ENCODE results near the gene CLIP2.
"Not testable (repeated sequence)": the region's sequence is repeated elsewhere in the genome, so short reads cannot be mapped to it uniquely, and the experiment has no call there.

The CLIP2 gene

DNA sequence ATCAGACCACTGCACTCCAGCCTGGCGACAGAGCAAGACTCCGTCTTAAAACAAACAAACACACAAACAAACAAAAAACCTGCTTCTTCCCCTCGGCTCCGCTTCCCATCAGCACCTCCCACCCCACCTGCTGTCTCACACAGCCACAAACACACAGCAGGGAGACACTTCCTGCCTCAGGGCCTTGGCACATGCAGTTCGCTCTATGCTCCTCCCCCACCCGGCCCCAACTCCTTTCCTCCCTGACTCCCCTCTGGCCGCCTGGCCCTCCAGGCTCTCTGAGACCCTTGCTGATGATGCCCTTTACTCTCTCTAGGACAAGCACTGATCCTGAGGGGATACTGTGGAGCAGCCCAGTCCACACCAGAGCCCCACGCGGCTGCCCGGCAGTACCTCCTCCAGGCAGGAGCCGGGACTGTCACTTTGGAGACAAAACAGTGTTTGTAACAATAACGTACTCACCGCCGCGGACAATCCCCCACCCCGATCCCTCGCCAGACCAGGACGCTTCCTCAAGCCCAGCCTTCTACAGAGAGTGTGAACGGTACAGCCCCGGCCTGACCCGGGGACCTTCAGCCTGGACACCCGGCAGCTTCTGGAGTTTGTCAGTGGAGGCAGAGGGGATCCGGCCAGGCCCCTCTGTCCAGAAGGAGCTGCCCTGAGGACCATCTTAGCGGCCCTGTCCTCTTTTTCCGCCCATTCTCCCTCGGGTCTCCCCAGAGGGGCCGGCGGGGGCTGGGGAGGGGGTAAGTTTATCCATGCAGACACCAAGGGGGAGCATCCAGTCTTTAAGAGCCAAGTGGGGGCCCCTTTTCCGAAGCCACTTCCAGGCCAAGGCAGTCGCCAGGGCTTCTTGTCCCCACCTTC, 114.5 kb downstream of the CLIP2 start:
- DNase-seq (ENCODE audit: low read depth), result no peak

- no peak for DNase-seq (ENCODE audit: low read depth)
Measured at GRCh38 chr7:74404388-74404700, 115.1 kb downstream of the CLIP2 start.

DNA sequence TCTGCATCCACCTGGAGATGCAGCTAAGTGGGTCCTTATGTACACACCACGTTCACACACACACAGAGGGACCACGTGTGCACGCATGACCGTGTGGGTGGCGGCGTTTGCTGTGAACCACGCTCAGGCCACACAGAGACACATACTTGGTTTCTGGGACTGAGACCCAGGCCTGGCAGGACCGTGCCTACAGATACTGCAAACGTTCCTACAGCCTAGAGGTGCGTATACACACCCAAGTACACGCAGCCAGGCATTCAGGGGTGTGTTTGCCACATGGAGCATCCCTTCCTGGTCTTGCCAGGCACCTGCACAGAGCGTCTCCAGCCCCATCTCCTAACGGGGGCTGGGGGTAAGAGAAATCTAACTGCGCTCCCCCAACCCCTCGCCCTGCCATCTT, 115.5 kb downstream of the CLIP2 start:
- DNase-seq (ENCODE audit: low read depth), result no peak

DNA sequence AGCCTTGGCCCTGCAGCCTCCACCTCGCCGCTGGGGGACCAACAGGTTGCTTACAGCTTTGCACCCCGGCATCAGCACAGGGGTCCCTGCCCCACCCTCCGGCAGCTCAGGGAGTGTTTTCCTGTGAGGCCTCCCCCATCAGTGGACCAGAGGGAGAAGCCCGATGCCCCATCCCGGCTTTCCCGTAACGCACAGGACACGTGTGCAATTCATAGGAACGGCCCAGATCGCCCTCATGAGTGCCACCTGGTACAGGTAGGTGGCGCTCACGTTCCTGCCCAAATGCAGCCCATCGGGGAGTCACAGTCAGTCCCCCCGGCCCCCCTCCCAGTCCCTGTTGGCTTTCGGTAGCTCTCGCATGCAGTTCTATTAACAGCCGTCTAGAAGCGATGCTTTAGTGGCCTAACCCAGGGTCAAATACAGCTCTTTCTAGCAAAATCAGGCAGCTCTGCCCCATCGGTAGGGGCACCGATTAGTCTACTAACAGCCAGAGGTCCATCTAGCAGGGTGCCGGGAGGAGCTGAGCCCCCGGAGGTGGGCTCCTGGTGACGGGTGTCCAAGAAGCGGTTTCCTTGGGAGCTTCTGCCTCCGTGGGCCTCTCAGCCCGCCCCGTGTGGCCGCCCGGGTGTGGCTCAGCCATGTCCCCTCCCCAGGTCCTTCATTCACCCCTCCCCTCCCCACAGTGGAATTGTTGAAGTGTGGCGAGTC, 116.1 kb downstream of the CLIP2 start:
- no peak for DNase-seq (ENCODE audit: low read depth)

DNA sequence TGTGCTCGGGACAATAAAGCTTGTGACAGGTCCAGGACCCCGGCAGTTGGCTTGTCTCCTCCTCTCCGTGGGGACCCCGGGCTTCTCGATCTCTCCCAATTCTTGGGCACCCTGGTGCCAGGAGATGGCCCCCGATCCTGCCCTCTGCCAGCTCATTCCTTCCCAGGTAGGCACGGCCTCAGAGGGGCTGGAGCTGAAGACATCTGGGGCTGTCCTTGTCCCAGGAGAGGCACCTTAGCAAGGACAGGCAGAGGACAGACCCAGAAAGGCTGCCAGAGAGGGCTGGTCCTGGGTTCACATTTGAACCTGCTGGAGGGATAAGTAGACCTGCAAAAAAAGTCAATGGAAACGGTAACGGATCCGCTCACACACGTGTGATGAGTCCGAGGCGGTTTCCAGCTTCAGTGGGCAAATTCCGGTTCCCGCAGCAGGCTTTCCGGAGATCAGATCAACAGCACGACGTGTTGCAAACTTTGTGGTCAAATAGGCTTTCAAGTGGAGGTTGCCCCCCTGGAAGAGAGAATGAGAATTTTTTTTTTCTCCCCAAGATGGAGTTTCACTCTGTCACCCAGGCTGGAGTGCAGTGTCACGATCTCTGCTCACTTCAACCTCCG, 116.8 kb downstream of the CLIP2 start:
- DNase-seq (ENCODE audit: low read depth), result no peak

GRCh38 chr7:74407958-74408357, 118.8 kb downstream of the CLIP2 start:
- DNase-seq (ENCODE audit: low read depth), result no peak

DNA sequence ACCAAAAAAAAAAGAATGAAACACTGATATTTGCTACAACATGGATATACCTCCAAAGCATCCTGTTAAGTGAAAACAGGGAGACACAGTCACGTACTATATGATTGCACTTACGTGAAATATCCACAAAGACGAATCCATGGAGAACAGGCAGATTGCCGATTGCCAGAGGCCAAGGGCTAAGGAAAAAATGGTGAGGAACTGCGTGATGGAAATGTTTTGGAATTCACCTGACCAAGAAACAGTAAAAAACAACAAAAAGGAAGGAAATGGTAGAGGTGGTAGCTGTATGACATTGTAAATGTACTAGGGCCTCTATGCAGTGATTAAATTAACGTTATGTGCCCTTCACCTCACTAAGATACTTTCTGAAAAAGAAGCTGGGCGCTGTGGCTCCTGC, 120.4 kb downstream of the CLIP2 start:
- no peak for DNase-seq (ENCODE audit: low read depth)

- no peak for DNase-seq (ENCODE audit: low read depth)
Measured at GRCh38 chr7:74410772-74411171, 121.6 kb downstream of the CLIP2 start.

GRCh38 chr7:74411571-74411970, 122.4 kb downstream of the CLIP2 start:
- DNase-seq (ENCODE audit: low read depth), result not testable (repeated sequence)

GRCh38 chr7:74412056-74412455, 122.8 kb downstream of the CLIP2 start:
- DNase-seq (ENCODE audit: low read depth), result no peak

DNA sequence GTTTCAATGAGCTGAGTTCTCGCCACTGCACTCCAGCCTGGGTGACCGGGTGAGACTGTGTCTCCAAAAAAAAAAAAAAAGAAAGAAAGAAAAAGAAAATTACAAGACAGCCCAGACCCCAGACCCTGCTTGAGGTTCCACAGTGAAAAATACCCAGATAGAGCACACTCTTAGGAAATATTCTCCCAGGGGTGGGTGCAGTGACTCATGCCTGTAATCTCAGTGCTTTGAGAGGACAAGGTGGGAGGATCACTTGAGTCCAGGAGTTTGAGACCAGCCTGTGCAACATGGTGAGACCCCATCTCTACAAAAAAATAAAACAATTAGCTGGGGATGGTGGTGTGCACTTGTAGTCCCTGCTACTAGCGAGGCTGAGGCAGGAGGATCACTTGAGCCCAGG, 123.4 kb downstream of the CLIP2 start:
- no peak for DNase-seq (ENCODE audit: low read depth)

GRCh38 chr7:74414595-74415333, 125.6 kb downstream of the CLIP2 start:
- DNase-seq (ENCODE audit: low read depth), result not testable (repeated sequence)

DNA sequence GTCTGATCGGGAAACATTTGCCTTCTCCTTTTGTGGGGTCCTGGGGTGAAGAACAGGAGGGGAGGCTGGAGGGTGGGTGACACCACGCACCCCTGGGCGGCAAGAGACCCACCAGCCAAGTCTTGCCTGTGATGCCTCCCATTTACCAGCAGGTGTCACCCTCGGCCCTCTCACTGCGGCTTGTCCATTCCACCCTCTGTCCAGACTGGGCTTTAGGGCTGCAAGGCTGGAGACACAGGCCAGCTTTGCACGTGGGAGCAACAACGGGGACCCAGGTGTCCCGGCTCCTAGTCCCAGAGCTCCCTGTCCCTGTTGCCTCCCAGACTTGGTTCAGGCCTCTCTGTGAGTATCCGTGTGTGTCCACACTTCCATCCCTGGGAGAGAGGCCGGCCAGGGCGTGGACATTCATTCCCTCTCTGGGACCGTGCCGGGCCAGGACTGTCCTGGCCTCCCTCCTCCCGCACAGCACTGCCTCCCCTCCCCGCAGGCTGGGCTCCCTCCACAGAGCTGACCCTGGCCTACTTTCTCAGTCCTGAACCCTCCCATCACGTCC, 128.3 kb downstream of the CLIP2 start:
- DNase-seq (ENCODE audit: low read depth), result peak; percentile 28

DNA sequence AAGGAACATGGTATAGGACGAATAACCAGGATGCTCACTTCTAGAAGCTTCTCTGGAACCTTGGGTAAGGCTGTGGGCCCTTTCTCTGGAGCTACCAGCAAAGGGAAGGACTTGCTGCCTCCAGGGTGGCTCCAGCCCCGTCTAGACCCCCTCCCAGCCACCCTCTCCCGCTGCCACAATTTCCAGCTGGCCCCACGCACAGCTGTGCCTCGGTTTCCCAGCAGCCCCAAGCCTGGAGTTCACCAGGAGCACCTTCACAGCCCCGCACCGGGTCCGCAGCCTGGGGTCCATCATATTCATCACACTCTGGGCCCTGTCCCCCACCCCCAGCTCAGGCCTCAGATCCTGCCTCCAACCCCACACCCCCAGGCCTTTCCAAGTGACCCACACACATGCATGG, 128.9 kb downstream of the CLIP2 start:
- DNase-seq (ENCODE audit: low read depth), result no peak

DNA sequence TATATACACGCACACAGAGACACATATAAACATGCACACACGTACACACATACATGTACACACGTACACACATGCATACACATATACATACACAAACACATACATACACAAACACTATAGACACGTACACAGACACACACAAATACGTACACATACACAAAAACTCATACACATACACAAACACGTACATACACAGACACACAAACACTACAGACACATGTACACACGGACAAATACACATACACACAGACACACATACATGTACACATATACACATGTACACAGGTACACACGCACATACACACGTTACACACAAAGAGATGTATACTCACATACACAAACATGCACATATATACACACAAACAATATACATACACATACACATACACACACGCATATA, 129.3 kb downstream of the CLIP2 start:
- no peak for DNase-seq (ENCODE audit: low read depth)

DNA sequence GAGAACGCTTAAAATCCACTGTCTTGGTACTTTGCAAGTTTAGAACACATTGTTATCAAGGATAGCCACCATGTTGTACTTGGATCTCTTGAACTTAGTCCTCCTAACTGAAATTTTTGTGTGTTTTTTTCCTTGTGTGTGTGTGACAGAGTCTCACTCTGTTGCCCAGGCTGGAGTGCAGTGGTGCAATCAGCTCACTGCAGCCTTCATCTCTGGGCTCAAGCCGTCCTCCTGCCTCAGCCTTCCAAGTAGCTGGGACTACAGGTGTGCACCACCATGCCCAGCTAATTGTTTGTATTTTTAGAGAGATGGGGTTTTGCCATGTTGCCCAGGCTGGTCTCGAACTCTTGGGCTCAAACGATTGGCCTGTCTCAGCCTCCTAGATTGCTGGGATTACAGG, 130.0 kb downstream of the CLIP2 start:
- not testable (repeated sequence) for DNase-seq (ENCODE audit: low read depth)

DNA sequence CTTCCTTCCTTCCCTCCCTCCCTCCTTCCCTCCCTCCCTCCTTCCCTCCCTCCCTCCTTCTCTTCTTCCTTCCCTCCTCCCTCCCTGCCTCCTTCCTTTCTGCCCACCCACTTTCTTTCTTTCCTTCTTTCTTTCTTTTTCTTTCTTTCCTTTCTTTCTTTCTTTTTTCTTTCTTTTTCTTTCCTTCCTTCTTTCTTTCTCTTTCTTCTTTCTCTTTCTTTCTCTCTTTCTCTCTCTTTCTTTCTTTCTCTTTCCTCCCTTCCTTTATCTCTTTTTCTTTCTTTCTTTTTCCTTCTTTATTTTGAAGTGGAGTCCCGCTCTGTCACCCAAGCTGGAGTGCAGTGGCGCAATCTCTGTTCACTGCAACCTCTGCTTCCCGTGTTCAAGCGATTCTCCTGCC, 130.8 kb downstream of the CLIP2 start:
- DNase-seq (ENCODE audit: low read depth), result no peak

GRCh38 chr7:74424291-74424880, 135.2 kb downstream of the CLIP2 start:
- DNase-seq (ENCODE audit: low read depth), result no peak

GRCh38 chr7:74428023-74428422, 138.8 kb downstream of the CLIP2 start:
- DNase-seq (ENCODE audit: low read depth), result no peak

GRCh38 chr7:74429153-74429747, 140.0 kb downstream of the CLIP2 start:
- DNase-seq (ENCODE audit: low read depth), result no peak

- not testable (repeated sequence) for DNase-seq (ENCODE audit: low read depth)
Measured at GRCh38 chr7:74430409-74430808, 141.2 kb downstream of the CLIP2 start.

Data from GM04504 (cell line).